Spleen (tissue), 11 donors: ENCODE data around the gene GDPGP1. TPM values are rescaled to one million over a fixed set of nuclear protein-coding genes. Genes with fewer than 3 reads are reported as not detected.
A peak's percentile ranks its signal among the peaks of the same experiment; 100 is the strongest.

Source experiments
- DNase-seq: peaks from one replicate; pipeline ENCODE4 v3.0.0-alpha.2; 2020
- H3K27ac ChIP-seq, 8 donors: fragments of 200-600 bp; sonication (generic) in 7 of 8; 1 replicate in 4 of 8; 2 replicates in 4 of 8; pipeline versions ENCODE4 v1.5.0 to v1.8.0; 2016 to 2021; ENCODE audit warnings: inconsistent platforms in 4 of 8, mild to moderate bottlenecking in 4 of 8, moderate library complexity in 1 of 8
- H3K27me3 ChIP-seq, 7 donors: fragments of 200-600 bp; sonication (generic) in 6 of 7; replicated peaks in 1 of 7; 1 replicate in 4 of 7; 2 replicates in 3 of 7; pipeline versions ENCODE4 v1.5.0 to v1.8.0; 2016 to 2021; ENCODE audit warnings: inconsistent platforms in 3 of 7, mild to moderate bottlenecking in 1 of 7
- H3K36me3 ChIP-seq, 6 donors: fragments of 200-600 bp; sonication (generic) in 5 of 6; 1 replicate in 4 of 6; 2 replicates in 2 of 6; pipeline versions ENCODE4 v1.5.0 to v1.8.0; 2016 to 2021; ENCODE audit warnings: inconsistent platforms in 2 of 6
- H3K4me1 ChIP-seq, 6 donors: fragments of 200-600 bp; sonication (generic) in 5 of 6; 1 replicate in 3 of 6; 2 replicates in 3 of 6; pipeline versions ENCODE4 v1.5.0 to v1.8.0; 2016 to 2021; ENCODE audit warnings: inconsistent platforms in 3 of 6
- H3K4me3 ChIP-seq, 8 donors: fragments of 200-600 bp; sonication (generic) in 7 of 8; 1 replicate in 4 of 8; 2 replicates in 4 of 8; pipeline versions ENCODE4 v1.5.0 to v1.8.0; 2016 to 2021; ENCODE audit warnings: inconsistent platforms in 4 of 8, mild to moderate bottlenecking in 4 of 8, moderate library complexity in 2 of 8
- H3K9me3 ChIP-seq, 8 donors: fragments of 200-600 bp; sonication (generic) in 7 of 8; 1 replicate in 4 of 8; 2 replicates in 4 of 8; pipeline versions ENCODE4 v1.5.0 to v1.8.0; 2016 to 2021; ENCODE audit warnings: inconsistent platforms in 4 of 8
- CTCF ChIP-seq, 11 experiments: fragments of 200-600 bp in 7 of 11; fragments of 450-650 bp in 4 of 11; sonication (generic) in 4 of 11; IDR thresholded peaks in 8 of 11; conservative IDR thresholded peaks in 3 of 11; 1 replicate in 7 of 11; 2 replicates in 4 of 11; pipeline versions ENCODE4 v1.4.0 to v1.8.0; 2016 to 2021; ENCODE audit warnings: antibody characterized with exemption in 11 of 11, inconsistent platforms in 4 of 11, mild to moderate bottlenecking in 1 of 11
- POLR2A ChIP-seq, 3 donors: fragments of 450-650 bp; IDR thresholded peaks; one replicate each; pipeline ENCODE4 v1.5.1; 2017; ENCODE audit warnings: antibody characterized with exemption in 3 of 3, mild to moderate bottlenecking in 1 of 3
- POLR2AphosphoS5 ChIP-seq, 3 donors: sonication (generic); formaldehyde crosslinking; IDR thresholded peaks; one replicate each; pipeline ENCODE4 v1.5.1; 2017; ENCODE audit warnings: antibody characterized with exemption in 3 of 3
- WGBS, 5 donors: extraction: QIAGEN DNeasy Blood & Tissue Kit in 3 of 5; methylation state at CpG; one replicate each; pipeline versions ENCODE4 v1.1.5 to v1.1.7; 2013 to 2018; 5-methylcytosine and 5-hydroxymethylcytosine counted together
- intact Hi-C: fragments of 100-400 bp; cut with DNase I; formaldehyde crosslinking; loops from one replicate; pipeline ENCODE4 v1.15.0; 2023; ENCODE audit warnings: low total_unique reads
- polyA plus RNA-seq, 3 donors: library from polyadenylated mRNA; stranded (reverse); fragments of 200-250 nt; gene quantifications; one replicate each; pipeline ENCODE4 v1.2.1, GENCODE V29; 2013
- total RNA-seq, 7 donors: library from RNA; depleted of rRNA in 3 of 7; stranded (reverse); fragments of >200 nt in 3 of 7; fragmentation: NEBNext Ultra II Directional in 4 of 7; extraction: Animal tissue kit (Norgen Biotek cat#: 25700) in 4 of 7; gene quantifications; one replicate each; pipeline versions ENCODE4 v1.1.0 to v1.2.1, GENCODE V29; 2016 to 2021
- donor health status: healthy with polysubstance abuse.
- donor health status: DM: no; HTN: no; CAD: no; lungs with moderate emphysema.
- donor health status: DM: no; HTN: no; CAD: no.
- donor health status: Bipolar disorder and iron deficiency.
- donor health status: healthy.
- donor health status: DM: no; HTN: no; CAD: no.
- donor health status: DM: yes; HTN: yes; CAD: no.

GDPGP1 gene
- total and polyA plus RNA-seq, 10 donors = 1.9 to 13.4 (median 9.6) TPM

- no peaks in the 10 kb centered on the region for H3K9me3 ChIP-seq
- 75 to 78% (median 77%) methylated on average over 5 of the region's 5 CpGs for WGBS, 5 donors
- no peaks in the 10 kb centered on the region for H3K27me3 ChIP-seq
- no peak overlapping the region for H3K27ac ChIP-seq
- peaks cover 0 to 5% (median under 1%) of the 10 kb centered on the region in 6 donors for H3K36me3 ChIP-seq
- peak; percentile 38 for DNase-seq
- TF ChIP-seq POLR2AphosphoS5 (IDR thresholded peaks at IDR 0.05) = no peak
- no peak for TF ChIP-seq POLR2A (IDR thresholded peaks at IDR 0.05)
- no peak for TF ChIP-seq CTCF (IDR thresholded peaks at IDR 0.05 in 8 of 11, conservative IDR thresholded peaks at IDR 0.05 in 3 of 11)
- peaks cover 18 to 31% (median 24%) of the 10 kb centered on the region in 6 donors for H3K4me1 ChIP-seq
- intact Hi-C loops = no loop called here
- H3K4me3 ChIP-seq = no peak overlapping the region
These were observed 28.4 kb downstream of the GDPGP1 start for GRCh38 chr15:90262426-90262825.

GRCh38 chr15:90264671-90265070, 30.7 kb downstream of the GDPGP1 start:
- H3K4me1 ChIP-seq = peaks cover 36 to 54% (median 45%) of the 10 kb centered on the region in 6 donors
- intact Hi-C loops = no loop called here
- DNase-seq = peak; percentile 51
- no peaks in the 10 kb centered on the region for H3K9me3 ChIP-seq
- TF ChIP-seq POLR2AphosphoS5 (IDR thresholded peaks at IDR 0.05) = no peak
- no peak for TF ChIP-seq POLR2A (IDR thresholded peaks at IDR 0.05)
- TF ChIP-seq CTCF (IDR thresholded peaks at IDR 0.05 in 8 of 11, conservative IDR thresholded peaks at IDR 0.05 in 3 of 11) = no peak
- WGBS, 5 donors = 28 to 47% (median 29%) methylated on average over 4 of the region's 4 CpGs
- peak overlapping the region; percentile 91 to 99 (median 98) for H3K27ac ChIP-seq
- no peaks in the 10 kb centered on the region for H3K27me3 ChIP-seq
- H3K4me3 ChIP-seq = peak overlapping the region; percentile 56 to 93 (median 84)
- H3K36me3 ChIP-seq = peaks cover 0 to 27% (median 3%) of the 10 kb centered on the region in 6 donors

DNA sequence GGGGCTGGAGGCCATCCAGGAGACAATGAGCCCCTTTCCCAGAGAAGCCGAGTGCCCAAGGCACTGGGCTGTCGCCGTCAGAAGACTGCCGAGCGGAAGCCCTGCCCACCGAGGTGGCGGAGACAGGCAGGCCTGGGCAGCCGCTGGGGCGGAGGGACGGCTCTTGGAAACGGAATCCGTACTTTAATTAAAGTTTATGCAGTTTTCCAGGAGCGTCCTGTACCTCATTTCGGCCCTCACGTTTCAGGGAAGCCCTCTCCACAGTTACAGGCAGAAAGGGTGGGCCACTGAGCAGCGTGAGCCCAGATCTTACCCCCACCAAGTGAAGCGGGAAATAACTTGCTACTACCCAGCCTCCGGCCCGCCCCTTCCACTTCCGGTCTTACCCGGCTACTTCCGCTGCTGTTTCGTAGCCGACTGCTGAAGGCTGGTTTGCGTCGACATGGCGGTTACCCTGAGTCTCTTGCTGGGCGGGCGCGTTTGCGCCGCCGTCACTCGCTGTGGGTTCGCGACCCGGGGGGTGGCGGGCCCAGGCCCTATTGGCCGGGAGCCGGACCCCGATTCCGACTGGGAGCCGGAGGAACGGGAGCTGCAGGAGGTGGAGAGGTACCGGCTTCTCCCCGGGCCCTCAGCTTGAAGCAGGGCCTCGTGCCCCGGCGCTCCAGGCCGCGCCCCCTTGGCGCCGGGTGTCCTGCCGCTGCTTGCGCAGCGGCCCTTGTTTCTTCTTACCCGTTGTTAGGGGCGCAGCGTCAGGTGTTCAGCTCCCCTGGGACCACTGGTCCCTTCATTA, 31.5 kb downstream of the GDPGP1 start, which contains the start of gene NGRN:
TSS of gene NGRN (plus strand) at position 402 of the 790 bp plus-strand sequence. CDS start at position 443, 41 bp downstream.
- peak within 1 kb of the TSS; percentile 56 to 93 (median 84) for H3K4me3 ChIP-seq
- TF ChIP-seq CTCF (IDR thresholded peaks at IDR 0.05 in 8 of 11, conservative IDR thresholded peaks at IDR 0.05 in 3 of 11) (peak in 3 of 11 experiments; percentile 8 to 31 (median 9)), POLR2A (IDR thresholded peaks at IDR 0.05) (peak; percentile 42 to 62 (median 51)), POLR2AphosphoS5 (IDR thresholded peaks at IDR 0.05) (peak; percentile 93 to 96 (median 94))
- peaks cover 44 to 62% (median 52%) of the 10 kb centered on the region in 6 donors for H3K4me1 ChIP-seq
- 0 to 7% (median 0%) methylated on average over 26 to 59 of the region's 59 CpGs for WGBS, 5 donors
- peak; percentile 98 for DNase-seq
- intact Hi-C loops = no loop called here
- peak within 1 kb of the TSS; percentile 91 to 99 (median 98) for H3K27ac ChIP-seq
- peaks cover 0 to 35% (median 11%) of the 10 kb centered on the region in 6 donors for H3K36me3 ChIP-seq
- H3K9me3 ChIP-seq = no peaks in the 10 kb centered on the region
- H3K27me3 ChIP-seq = no peaks in the 10 kb centered on the region

DNA sequence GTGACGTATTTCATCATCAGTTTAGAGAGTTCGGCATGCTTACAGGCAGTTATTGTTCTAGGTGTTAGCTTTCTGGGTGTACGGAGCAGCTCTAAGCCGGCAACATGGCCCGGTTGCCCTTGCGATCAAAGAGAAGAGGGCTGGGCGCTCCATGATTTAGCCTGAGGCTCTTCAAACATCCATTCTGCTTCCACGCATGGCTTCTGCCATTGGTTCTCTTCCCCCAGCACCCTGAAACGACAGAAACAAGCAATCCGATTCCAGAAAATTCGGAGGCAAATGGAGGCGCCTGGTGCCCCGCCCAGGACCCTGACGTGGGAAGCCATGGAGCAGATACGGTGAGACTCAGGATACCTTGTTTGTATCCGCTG, 32.0 kb downstream of the GDPGP1 start:
- intact Hi-C loops = no loop called here

More for the DNA sequence above, 32.0 kb downstream of the GDPGP1 start:
- H3K27me3 ChIP-seq = no peaks in the 10 kb centered on the region
- no peaks in the 10 kb centered on the region for H3K9me3 ChIP-seq
- TF ChIP-seq CTCF (IDR thresholded peaks at IDR 0.05 in 8 of 11, conservative IDR thresholded peaks at IDR 0.05 in 3 of 11) (no peak), POLR2AphosphoS5 (IDR thresholded peaks at IDR 0.05) (no peak), POLR2A (IDR thresholded peaks at IDR 0.05) (no peak)
- peaks cover 45 to 68% (median 56%) of the 10 kb centered on the region in 6 donors for H3K4me1 ChIP-seq
- 0 to 1% (median 1%) methylated on average over 16 of the region's 16 CpGs for WGBS, 5 donors
- peaks cover 0 to 41% (median 16%) of the 10 kb centered on the region in 6 donors for H3K36me3 ChIP-seq
- H3K4me3 ChIP-seq = peak overlapping the region; percentile 56 to 93 (median 84)
- peak overlapping the region; percentile 91 to 99 (median 98) for H3K27ac ChIP-seq
- DNase-seq = peak; percentile 77
